ENCODE measurements around the gene CRABP2. TPM values are rescaled to one million over a fixed set of nuclear protein-coding genes. Genes with fewer than 3 reads are reported as not detected.

Gene CRABP2
- 7.6 and 15.5 TPM in 2 replicates for total RNA-seq

GRCh38 chr1:156705321-156705917 is at the start of gene CRABP2:
CRABP2 (minus strand) TSS chr1:156705583; CDS start chr1:156705446, 137 bp downstream.

GRCh38 chr1:156751451-156751756 is 46.0 kb upstream of the CRABP2 start, which contains the start of gene HDGF:
HDGF (minus strand) TSS chr1:156751675; CDS start chr1:156751429, 246 bp downstream.

GRCh38 chr1:156740741-156741480 is 35.5 kb upstream of the CRABP2 start, which contains the start of gene MRPL24:
MRPL24 (minus strand) TSS chr1:156741088; CDS start chr1:156738704, 2,384 bp downstream.

GRCh38 chr1:156728599-156729462 is 23.4 kb upstream of the CRABP2 start, which contains the start of gene ISG20L2:
ISG20L2 (minus strand) TSS chr1:156728766; CDS start chr1:156727652, 1,114 bp downstream.

GRCh38 chr1:156727926-156728598 is 22.7 kb upstream of the CRABP2 start, which contains the start of gene METTL25B:
METTL25B (plus strand) TSS chr1:156728469; CDS start chr1:156729105, 636 bp downstream.

GRCh38 chr1:156676820-156677615 is 28.4 kb downstream of the CRABP2 start, which contains the start of gene NES:
NES (minus strand) TSS chr1:156677407; CDS start chr1:156677264, 143 bp downstream.

Other genes starting within 250 kb of the CRABP2 start
- gene MEF2D, start 204.8 kb downstream of the CRABP2 start, total RNA-seq, result 18.4 and 19.6 TPM in 2 replicates
- 13.4 and 25.3 TPM in 2 replicates for gene IQGAP3, start 133.0 kb downstream of the CRABP2 start, total RNA-seq
- gene TTC24, start 125.9 kb downstream of the CRABP2 start, total RNA-seq, result not detected in 2 replicates
- gene NAXE, start 113.8 kb downstream of the CRABP2 start, total RNA-seq, result 125 and 129 TPM in 2 replicates
- 14.5 and 18.7 TPM in 2 replicates for gene GPATCH4, start 104.1 kb downstream of the CRABP2 start, total RNA-seq
- not detected in 2 replicates for gene HAPLN2, start 86.2 kb downstream of the CRABP2 start, total RNA-seq
- gene BCAN, start 63.5 kb downstream of the CRABP2 start, total RNA-seq, result 0.08 TPM in 1 of 2 replicates, not detected in the other
- gene NES, start 28.2 kb downstream of the CRABP2 start, total RNA-seq, result 0.31 and 0.57 TPM in 2 replicates
- 8.8 and 18.8 TPM in 2 replicates for gene METTL25B, start 22.9 kb upstream of the CRABP2 start, total RNA-seq
- gene ISG20L2, start 23.2 kb upstream of the CRABP2 start, total RNA-seq, result 19.6 and 23.6 TPM in 2 replicates
- gene MRPL24, start 35.5 kb upstream of the CRABP2 start, total RNA-seq, result 65.7 and 92.9 TPM in 2 replicates
- gene HDGF, start 46.1 kb upstream of the CRABP2 start, total RNA-seq, result 354 and 403 TPM in 2 replicates
- 39.3 and 43.1 TPM in 2 replicates for gene PRCC, start 62.0 kb upstream of the CRABP2 start, total RNA-seq
- 10.5 and 12.8 TPM in 2 replicates for gene SH2D2A, start 111.3 kb upstream of the CRABP2 start, total RNA-seq
- not detected in 2 replicates for gene INSRR, start 153.5 kb upstream of the CRABP2 start, total RNA-seq
- gene NTRK1, start 155.3 kb upstream of the CRABP2 start, total RNA-seq, result under 0.01 and 0.08 TPM in 2 replicates
- gene PEAR1, start 188.1 kb upstream of the CRABP2 start, total RNA-seq, result 4.0 and 6.7 TPM in 2 replicates
- not detected in 2 replicates for gene LRRC71, start 215.0 kb upstream of the CRABP2 start, total RNA-seq

Measured in hair follicular keratinocyte (primary cell).